Mucosa of gallbladder (tissue), 1 donor: Measurements from ENCODE around the gene FOXC2. TPM values are rescaled to one million over a fixed set of nuclear protein-coding genes. Genes with fewer than 3 reads are reported as not detected.
"Not testable (repeated sequence)": the region's sequence is repeated elsewhere in the genome, so short reads cannot be mapped to it uniquely, and the experiment has no call there.

Experiments used
- DNase-seq: peaks from one replicate; pipeline ENCODE4 v3.0.0-alpha.2; 2020; ENCODE audit warnings: low spot score
- total RNA-seq: library from RNA; stranded (reverse); gene quantifications from one replicate; pipeline ENCODE4 v1.2.1, GENCODE V29; 2021
- donor health status: DM: no; HTN: no; CAD: no.

Gene FOXC2
- total RNA-seq, 1 donor from 2014 or later = 0.92 TPM

DNA sequence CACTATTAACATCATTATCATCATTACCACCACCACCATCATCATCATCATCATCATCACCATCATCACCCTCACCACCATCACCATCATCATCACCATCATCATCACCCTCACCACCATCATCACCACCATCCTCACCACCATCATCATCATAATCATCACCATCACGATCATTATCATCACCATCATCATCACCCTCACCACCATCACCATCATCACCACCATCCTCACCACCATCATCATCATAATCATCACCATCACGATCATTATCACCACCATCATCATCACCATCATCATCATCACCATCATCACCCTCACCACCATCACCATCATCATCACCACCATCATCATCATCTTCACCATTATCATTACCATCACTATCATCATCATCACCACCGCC lies 21.3 kb downstream of the FOXC2 start:
- DNase-seq = not testable (repeated sequence)

DNA sequence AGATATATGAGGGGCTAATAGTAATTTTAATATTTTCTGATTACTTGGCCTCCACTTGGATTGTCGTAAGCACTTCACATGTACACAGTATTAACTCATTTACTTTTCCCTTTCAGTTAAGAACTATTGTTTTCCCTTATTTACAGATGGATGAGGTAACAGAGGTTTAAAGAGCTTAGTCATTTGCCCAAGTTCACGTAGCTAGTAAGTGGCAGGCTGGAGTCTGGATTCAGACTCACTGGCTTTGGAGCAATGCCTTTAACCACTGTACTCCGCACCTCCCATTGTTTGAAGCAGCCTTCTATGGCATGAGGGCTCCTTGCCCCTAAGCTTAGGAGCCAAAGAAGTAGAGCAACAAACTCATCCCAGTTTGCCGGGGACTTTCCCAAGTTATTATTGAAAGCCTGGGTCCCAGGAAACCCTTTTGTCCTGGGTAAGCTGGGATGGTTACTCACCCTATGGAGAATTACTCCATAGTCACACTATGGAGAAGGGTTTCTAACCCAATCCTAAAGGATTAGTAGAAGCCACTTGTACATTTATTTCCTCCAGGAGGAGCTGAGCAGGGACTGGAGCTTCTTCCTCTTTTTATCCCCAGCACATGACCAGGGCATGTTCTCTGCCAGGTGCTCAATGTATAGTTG lies 24.0 kb downstream of the FOXC2 start:
- DNase-seq = no peak

DNA sequence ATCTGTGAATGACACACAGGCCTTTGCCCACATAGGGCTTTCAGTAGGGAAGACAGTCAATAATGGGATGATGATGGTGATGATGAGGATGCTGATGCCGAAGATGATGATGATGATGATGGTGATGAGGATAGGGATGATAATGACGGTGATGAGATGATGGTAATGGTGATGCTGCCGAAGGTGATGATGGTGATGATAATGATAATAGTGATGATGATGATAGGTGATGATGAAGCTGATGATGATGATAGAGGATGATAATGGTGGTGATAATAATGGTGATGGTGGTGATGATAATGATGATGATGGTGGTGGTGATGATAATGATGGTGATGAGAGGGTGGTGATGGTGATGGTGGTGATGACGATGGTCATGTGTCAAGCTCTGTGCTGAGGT lies 24.6 kb downstream of the FOXC2 start:
- no peak for DNase-seq

DNA sequence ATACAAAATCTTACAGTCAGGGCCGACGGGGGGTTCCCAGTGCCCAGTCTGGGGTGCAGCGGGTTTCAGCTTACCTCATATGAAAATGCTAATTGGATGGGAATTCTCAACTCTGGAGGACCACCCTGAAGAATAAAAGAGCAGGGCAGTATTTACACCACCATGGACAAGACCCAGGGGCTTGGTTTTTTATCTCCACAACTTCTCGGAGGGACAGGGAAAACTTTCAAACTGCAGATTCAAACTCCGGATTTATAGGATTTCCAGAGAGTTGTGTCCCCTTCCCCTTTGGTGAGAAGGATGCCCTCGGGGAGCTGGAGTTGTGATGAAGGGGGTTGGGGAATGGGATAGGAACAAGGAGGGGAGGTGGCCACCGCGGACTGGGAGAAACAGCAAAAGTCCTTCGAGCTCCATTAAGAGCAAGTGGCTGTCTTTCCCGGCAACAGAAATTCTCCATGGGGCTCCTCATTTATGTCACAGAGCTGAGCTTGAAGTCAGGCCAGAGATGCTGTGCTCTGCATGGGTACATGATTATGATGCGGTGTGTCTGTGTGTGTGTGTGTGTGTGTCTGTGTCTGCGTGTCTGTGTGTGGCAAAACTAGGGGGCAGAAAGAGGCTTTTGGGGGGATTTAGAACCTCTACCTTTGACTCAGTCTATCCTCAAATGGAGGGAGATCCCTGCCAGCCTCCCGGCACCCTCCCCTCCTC lies 27.4 kb downstream of the FOXC2 start:
- no peak for DNase-seq

DNA sequence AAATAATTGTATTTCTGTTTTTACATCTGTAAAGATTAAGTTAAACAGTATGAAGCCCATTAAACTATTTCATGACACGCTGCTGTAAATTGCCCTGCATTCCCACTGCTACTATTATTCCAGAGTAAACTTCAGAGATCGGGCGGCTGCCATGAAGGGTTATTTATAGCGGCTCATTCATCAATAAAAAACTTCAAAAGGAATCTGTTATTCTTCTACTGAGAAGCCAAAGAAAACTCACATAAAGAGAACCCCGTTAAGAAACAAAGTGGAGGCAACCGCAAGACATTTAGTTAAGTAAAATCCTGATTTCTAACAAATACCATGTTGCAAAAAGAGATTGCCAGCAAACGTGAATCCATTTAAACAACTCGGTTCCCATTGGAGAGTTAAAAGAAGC lies 28.1 kb downstream of the FOXC2 start:
- DNase-seq = no peak

DNA sequence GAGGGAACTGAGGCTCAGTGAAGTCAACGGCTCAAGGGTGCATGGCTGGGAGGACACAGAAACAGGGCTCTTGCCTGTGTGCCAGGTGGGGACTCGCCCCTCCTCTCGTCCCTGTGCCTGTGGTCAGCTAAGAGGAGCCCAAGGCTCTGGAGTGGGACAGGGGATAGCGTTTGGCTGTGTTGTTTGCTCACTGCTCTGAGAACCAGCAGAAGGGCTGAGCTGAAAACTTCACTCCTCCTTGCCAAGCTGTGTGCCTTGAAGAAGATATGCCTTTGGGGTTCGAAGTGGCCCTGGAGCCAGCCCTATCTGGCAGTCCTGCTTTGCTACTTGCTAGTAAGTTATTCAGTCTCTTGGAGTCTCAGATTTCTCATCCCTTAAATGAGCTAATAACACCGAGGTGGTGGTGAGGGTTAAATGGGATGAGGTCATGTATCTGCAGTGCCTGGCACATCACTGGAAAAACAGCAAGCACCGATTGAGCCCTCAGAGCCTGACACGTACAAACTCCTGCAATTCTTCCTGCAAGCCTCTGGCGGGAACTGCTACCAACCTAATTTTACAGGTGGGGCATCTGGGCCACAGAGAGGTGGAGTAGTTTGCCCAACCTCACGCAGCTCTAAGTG lies 29.5 kb downstream of the FOXC2 start:
- no peak for DNase-seq

DNA sequence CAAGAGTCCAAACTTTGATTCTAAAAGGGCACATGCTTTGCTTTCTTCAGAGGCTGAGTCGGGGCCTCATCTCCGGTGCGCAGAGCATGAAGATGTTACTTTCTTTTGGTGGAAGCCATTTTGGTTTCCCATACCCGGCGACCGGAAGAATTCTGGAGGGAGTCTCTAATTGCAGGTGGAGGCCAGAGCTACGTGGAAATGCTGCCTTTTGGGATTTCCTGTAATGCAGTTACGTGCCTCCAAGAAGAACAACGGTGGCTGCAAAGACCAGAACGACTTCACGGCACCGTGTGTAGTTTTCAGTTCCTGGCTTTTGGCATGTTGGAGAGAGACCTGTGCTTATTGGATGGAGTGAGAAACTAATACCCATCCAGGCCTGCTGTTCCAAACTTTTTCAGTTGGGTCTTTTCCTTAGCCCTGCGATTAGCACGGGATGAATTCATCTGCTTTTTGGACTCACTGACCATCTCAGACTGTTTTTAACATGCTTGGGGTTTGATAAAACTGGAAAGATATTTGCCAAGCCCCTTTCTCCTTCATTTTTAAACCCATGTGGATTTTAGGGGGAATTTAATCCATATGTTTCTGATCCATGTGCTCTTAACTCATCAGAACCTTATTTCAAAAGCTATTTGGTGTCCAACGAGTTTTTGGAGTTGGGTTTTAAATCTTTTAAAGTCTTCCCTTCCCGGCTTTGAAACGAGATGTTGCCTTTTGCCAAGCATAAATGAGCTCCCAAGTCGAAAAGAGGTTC lies 30.7 kb downstream of the FOXC2 start:
- DNase-seq = no peak

DNA sequence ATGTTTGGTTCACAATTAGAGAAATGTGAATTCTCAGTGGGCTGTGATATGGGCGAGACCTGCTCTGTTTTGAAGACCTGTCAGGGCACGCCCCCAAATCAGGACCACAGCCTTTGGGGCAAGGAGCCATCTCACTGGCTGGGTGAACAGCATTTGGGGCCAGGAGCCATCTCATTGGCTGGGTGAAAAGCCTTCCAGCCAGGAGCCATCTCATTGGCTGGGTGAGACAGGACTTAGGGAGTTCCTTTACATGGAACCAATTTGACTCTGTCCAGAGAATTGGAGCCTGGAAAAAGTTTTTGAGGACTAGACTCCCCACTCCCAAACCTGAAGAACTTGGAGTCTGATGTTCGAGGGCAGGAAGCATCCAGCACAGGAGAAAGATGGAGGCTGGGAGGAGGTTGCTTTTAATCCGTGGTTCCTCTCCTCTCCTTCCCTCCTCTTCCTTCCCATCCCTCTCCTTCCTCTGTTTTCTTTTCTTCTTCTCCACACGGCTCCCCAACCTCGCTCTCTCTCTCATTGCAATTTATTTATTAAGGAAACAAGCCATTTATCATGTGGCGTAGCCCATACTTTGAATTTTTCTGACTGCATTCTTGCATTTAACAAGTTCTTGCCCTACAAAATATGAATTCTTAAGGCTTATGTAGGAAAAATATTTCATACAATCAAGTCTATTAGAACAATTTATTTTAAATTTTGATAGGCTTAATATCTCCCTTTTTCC lies 31.4 kb downstream of the FOXC2 start:
- no peak for DNase-seq

DNA sequence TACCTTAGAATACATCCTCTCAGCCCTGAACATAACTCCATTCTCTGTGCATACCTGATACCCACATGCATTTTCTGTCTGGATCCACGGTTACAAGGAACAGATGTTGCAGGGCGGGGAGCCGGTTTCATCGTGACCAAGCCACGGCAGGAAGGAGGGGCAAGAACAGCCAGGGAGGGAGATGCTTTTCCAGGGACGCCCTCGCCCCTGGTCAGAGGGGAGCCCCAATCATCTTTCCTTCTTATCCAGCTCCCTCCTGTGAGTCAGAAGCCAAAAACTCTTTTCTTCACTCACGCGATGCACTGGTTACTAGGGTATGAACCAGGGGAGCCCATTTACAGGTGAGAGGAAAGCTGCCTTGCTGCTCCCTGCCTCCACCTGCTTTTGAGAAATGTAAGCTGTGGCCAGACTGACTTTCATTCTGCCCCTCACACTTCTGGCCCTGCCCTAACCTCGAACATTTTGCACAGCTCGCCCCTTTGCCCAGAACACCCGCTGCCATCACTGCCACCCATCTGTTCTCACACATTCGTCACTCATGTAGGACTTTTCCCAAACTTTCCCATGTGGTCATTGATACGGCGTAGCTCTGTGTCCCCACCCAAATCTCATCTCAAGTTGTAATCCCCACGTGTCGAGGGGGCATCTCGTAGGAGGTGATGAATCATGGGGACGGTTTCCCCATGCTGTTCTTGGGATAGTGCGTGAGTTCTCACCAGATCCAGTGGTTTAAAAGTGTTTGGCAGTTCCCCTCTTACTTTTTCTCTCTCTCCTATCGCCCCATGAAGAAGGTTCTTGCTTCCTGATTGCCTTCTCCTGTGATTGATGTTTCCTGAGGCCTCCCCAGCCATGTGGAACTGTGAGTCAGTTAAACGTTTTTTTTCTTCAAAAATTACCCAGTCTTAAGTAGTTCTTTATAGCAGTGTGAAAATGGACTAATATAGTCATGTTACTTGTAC lies 32.3 kb downstream of the FOXC2 start:
- no peak for DNase-seq

DNA sequence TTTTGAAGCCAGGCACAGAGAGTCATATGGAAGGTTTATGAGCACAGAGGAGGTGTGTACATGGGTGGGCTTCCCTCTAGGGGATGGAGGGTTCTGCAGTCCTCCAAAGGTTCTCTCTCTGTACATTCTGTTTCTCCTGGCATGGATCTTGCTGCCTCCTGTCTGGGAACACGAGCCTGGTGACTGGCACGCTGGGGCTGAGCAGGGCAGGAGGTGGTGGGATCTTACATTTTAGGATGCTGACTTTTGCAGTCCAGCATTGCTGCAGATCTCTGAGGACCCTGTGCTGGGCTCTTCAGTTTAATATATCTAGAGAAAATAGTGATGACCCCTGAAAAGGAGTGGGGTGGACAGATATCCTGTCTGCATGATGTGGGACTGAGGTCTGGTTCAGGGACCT lies 34.7 kb downstream of the FOXC2 start:
- DNase-seq = no peak

DNA sequence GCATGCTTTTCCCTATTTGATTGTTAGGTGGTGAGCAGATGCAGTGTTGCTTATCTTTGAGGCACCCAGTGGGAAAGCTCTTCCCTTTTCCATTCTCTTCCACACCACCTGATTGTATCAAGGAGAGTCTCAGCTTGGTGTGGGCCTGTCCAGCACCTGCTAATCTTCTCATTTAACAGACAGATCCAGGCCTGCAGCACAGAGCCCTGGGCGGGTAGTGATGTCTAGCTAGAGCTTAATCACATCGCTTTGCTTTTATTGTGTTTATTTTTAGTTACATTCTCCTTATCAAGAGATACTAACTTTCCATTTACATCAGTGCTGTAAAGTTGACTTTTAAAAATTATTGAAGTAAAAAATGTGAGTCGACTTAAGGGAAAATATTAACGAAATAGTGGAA lies 35.9 kb downstream of the FOXC2 start:
- no peak for DNase-seq

DNA sequence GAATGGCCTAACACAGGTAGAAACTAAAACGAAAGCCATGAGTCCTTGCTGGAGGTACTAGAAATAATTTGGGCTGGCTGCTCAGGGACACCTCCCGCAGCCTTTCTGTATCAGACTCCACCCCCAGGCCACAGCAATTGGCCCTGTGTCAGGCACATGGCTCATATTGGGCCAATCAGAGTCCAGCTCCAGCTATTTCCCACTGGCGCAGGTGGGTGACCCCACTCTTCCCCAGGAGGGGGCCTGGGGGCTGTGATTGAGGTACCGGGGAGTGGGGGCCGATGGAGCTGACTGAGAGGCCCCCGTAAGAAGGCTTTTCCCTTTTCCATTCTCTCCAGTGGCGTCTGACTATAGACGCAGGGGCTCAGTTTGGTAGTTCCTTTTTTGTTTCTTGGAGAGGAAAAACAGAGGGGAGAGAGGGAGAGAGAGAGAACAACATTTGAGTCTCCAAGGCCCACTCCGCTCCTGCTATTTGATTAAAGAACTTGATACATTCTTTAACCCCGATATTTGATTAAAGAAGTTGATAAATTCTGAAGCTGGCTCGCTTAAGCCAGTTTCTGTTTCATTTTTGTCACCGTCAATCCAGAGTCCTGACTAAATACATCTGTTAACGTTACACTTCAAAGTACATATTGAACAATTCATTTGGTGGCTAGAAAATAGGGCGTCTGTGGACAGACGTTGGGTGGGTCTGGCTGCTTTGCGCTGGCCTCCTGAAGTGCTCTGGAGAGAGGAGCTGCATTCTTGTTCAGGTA lies 38.0 kb downstream of the FOXC2 start:
- DNase-seq = no peak

DNA sequence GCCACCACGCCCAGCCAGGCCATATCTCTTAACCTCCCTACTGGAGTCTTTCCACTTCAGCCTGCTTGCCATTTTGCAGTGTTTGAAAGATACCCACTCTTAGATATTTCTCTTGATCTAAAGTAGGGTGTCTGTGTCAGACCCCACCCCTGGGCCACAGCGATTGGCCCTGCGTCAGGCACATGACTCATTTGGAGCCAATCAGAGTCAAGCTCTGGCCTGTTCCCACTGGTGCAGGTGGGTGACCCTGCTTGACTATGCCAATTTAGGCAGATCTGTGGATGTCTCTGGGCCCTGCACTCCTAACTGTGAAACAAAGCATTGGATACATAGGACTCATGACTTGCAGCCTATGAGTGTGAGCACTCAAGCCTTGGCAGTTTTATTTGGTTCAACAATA lies 39.3 kb downstream of the FOXC2 start:
- no peak for DNase-seq

DNA sequence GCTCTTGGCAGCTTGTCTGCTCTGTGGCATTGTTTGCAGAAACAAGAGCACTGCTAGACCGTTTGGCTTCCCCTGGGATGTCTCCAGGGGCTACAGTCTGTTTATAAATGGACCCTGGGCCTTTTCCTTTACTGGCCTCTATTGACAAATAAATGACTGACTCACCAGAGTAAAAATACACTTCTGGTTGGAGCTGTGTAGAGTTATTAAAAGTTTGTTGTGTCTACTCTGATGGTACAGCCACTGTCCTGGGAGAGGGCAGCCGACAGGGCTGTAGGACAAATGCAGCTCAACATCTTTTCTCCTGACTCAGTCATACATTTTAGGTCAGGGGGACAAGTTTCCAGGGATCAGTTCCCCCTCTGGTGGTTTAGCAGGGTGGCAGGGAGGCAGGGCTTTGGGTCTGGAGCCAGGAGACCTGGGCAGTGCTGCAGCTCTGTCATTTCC lies 41.7 kb downstream of the FOXC2 start:
- DNase-seq = no peak

DNA sequence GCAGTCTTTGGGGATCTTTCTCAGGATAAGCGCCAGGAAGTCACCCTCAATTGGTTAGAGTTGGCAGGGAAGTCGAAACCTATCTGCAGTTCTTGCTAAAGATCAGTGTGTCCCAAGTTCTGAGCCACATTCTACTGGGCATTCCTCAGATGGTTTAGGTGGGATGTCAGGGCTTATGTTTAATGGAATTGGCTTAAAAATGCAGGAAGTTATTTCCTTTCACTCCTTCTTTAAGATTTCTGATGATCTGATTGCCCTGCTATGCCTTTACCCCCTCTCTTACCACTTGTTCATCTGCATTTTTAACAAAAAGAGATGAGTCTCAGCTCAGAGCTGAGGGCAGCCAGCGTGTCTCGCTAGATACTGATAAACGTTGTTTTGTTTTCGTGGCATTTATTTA lies 42.5 kb downstream of the FOXC2 start:
- no peak for DNase-seq

DNA sequence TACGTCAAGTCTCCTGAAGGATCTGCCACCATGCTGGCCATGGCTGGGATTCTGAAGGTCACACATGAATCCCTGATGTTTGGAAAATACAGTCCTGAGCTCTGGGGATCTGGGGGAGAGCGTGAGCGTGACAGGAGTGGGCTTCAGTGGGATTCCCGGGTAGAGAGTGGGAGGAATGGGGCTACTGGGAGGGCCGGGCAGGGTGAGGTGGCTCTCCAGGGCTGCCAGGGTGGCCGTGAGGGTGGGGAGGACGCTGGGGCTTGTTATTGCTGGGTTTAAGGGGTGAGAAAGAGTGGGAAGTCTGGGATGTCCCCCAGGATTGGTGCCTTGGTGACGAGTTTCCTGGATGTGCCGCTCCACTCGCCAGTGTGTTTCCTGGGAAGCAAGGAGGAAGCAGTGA lies 43.0 kb downstream of the FOXC2 start:
- no peak for DNase-seq

DNA sequence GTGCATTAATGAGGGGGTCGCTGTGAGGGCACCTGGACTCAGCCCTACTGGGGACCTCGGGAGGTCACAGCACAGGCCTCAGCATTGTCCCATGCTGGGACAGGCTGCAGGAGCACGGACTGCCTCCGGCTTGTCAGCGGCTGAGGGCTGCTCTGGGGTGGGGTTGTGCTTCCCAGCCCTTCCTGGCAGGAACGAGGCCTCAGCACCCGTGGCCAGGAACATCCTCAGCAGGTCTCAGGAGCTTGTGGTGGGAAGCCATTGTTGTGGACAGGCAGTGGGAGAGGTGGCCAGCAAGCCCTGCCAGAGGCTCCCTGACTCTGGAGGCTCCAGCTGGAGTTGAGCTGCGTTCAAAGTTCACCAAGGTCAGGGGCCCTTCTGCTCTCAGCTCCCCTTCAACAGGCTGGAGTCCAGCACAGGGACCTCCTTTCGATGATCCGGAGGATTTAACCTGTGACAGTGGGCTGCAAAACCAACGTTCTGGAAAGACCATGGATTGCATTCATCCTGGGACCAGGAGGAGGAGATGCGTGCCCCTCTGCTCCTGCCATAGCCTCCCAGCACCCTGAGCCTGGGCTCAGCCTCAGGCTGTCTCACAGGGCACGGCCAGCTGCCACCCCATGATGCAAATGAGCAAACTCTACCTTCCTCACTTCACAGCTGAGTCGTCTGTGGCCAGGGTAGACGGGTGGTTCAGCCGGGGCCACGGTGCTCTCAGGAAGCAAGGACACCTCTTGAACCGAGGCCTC lies 44.3 kb downstream of the FOXC2 start:
- no peak for DNase-seq

DNA sequence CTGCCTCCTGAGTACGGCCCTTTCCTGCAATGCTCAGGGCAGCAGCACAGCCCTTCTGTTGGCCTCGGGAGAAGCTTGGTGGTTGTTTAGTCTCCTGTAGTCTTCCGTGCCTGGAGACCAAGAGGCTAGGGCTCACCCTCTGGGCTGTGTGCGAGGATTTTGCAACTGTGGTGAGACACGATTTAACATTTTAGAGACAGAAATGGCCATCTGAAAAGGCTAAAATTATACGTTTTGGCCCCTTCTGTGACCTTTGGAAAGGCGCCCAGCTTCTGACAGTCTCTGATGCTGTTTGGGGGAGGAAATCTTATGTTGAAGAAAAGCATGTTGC lies 44.9 kb downstream of the FOXC2 start:
- DNase-seq = peak; percentile 39

DNA sequence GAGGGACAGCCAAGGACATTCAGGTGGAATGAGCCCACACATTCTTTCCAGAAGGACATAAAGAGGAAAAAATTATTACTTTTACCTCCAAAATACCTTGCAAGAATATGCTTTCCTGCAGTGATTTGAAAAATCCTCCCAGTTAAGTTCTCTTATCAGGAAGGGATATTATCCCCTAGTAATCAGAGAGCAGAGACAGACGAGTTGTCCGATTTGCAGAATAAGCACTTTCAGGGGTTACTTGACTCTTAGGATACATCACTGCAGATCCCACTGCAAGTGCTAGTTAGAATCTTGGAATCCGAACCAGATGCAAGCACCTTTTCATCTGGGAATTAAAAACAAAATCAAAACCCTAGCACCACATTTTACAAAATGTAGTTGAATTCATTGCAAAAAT lies 45.3 kb downstream of the FOXC2 start:
- DNase-seq = no peak
